Measurements from ENCODE around the gene AKAP3.

The AKAP3 gene

GRCh38 chr12:4648501-4649357 is at the start of gene AKAP3, which contains the start of gene NDUFA9:
AKAP3 (minus strand) TSS chr12:4649051; CDS start chr12:4638196, 10,855 bp downstream.
NDUFA9 (plus strand) TSS chr12:4649114; CDS start chr12:4649127, 13 bp downstream.
- DNase-seq (ENCODE audit: low spot score) = peak; percentile 93

- DNase-seq (ENCODE audit: low spot score) = no peak
Observed at GRCh38 chr12:4690760-4691159, 41.9 kb upstream of the AKAP3 start.

DNA sequence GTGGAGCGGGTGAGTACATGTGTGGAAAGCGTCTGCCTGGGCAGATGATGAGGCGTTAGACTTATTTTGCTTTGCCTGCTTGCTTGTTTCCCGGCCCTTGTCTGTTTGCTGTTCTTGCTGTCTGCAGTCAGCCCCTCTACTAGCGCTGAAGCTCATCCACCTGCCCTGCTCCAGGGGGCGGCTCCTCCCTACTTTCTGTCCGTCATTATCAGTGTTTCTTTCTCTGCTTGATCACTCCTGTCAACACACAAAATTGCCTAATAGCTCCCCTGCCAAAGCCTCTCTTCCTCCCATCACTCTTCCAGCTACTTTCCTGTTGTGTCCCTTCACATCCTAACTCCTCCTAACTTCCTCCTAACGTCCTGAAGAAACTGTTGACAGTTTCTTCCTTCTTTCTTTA is 36.5 kb upstream of the AKAP3 start:
- DNase-seq (ENCODE audit: low spot score) = no peak

- DNase-seq (ENCODE audit: low spot score) = no peak
Observed at GRCh38 chr12:4681732-4682131, 32.9 kb upstream of the AKAP3 start.

GRCh38 chr12:4679711-4680110 is 30.9 kb upstream of the AKAP3 start:
- DNase-seq (ENCODE audit: low spot score) = no peak

GRCh38 chr12:4665236-4665635 is 16.4 kb upstream of the AKAP3 start:
- no peak for DNase-seq (ENCODE audit: low spot score)

DNA sequence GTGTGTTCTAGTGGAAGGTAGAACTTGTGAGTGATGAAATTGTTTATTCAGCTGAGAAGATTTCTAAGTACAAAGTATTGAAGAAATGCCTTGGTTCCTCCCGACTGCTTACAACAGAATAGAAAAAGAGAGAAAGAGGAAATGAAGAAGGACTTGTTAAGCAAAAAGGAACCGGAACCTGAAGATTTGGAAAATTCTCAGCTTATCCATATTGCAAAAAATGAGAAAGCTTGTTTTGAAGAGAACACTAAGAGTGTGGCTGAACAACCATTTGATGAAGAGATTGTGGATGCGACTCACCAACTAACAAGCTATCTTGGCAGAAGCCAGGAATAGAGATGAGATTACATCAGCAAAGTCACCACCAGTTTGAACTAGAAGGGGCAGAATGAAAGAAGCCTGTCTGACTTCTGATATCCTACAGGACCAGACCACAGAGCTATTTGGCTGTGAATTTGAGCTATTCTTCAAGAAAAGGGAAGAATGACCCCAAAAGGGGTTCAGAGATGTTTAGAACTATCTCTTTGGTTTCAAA is 15.2 kb upstream of the AKAP3 start:
- peak; percentile 35 for DNase-seq (ENCODE audit: low spot score)

GRCh38 chr12:4653691-4654090 is 4.8 kb upstream of the AKAP3 start:
- no peak for DNase-seq (ENCODE audit: low spot score)

DNA sequence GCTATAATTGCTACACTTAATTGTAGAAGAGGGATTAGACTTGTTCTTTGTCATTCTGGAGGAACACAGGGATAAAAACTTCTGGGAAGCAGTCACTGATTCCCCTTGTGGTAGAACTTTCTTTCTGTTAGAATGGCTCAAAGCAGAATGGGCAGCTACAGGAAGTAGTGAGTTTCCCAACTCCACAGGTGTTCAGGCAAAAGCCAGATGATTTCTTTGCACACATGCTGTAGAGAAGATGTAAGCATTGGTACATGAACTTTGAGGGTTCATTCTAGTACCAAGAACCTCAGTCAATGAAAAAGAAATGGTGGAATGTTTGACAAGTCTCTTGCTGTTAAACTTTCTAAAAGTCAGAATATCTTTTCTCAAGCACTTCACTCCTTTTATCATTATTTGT is 4.4 kb upstream of the AKAP3 start:
- DNase-seq (ENCODE audit: low spot score) = no peak

DNA sequence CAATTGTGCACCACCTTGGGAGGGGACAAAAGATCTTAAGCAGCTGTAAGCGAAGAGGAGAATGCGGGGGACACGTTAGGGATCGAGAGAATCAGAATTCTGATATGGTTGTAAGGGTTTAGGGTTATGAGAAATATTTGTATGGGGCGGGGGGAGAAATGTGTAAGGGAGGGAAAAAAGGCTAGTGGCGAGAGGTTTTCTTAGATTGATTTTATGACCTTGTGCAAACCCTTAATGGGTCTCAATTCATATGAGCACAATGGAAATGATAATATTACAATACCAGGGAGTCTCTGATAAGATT is 459 bp upstream of the AKAP3 start:
- no peak for DNase-seq (ENCODE audit: low spot score)

DNA sequence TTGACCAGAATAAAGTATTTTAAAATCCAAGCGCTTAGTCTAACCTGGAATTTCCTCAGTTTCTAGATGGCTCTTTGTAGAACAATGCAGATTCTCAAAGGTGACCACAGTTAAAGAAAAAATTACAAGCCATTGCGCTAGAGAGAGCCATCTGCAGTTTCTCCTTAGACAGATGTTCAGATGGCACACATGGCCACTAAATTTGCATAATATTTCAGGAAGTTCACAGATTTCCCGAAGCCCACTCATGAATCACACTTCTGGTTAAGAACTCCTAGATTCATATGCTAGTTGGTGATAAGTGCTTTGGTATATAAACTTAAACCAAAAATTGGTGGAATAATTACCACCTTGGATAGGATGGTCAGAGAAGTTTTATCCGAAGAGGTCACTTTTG is 749 bp downstream of the AKAP3 start:
- no peak for DNase-seq (ENCODE audit: low spot score)

- no peak for DNase-seq (ENCODE audit: low spot score)
Observed at GRCh38 chr12:4645023-4645422, 3.8 kb downstream of the AKAP3 start.

DNA sequence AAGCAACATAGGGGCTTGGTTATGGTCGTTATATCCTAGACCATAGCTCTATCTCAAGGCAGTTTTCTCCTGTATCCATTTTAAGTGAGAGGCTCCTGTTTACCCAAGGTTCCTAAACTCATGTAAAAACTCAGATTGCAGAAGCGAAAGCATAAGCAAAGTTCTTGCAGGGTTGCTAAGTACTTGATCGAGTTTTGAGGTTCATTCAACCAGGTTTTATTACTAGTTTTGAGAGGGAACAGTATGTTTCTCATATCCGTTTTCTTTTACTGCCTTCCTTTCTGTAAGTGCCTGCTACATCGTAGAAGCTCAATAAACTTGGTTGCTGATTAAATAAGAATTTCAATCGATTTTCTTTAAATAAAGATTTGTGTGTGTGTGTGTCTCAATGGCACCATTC is 5.1 kb downstream of the AKAP3 start:
- DNase-seq (ENCODE audit: low spot score) = no peak

DNA sequence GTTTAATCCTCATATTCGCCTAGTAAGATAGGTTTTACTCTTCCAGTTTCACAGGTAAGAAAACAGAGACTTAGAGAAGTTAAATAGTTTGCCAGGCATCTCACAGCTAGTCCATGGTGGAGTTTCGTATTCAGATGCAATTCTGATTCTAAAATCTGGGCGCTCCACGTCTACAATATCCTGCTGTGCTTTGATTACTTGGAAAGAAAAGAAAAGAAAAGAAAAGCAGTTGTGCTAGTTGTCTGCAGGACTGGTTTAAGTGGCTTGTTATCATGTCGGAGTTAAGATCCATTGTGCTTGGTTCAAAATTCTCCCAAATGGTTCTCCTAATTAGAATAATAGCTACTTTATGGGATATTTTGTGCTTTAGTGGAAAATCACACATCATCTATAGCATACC is 18.6 kb downstream of the AKAP3 start:
- DNase-seq (ENCODE audit: low spot score) = no peak

DNA sequence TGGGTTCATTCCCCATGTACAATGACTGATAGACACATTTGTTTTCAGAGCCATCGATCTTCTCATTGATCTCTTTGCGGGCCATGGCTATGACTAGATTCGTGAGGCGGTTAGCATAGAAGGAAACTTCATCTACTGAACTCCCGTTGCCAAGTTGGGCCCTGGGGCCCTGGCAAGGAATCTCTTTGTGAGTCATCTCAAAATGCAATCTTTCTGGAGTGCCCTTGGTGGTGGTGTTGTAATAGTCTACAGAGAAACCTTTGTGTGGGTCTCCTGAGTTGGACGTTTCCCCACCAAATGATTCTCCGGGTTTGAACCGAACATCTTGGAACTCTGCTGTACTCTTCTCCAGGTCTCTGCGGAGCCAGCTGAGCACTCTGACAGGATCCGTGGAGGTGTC is 20.4 kb downstream of the AKAP3 start:
- DNase-seq (ENCODE audit: low spot score) = no peak

GRCh38 chr12:4626543-4626942 is 22.3 kb downstream of the AKAP3 start:
- DNase-seq (ENCODE audit: low spot score) = no peak

- no peak for DNase-seq (ENCODE audit: low spot score)
Observed at GRCh38 chr12:4621511-4621910, 27.3 kb downstream of the AKAP3 start.

DNA sequence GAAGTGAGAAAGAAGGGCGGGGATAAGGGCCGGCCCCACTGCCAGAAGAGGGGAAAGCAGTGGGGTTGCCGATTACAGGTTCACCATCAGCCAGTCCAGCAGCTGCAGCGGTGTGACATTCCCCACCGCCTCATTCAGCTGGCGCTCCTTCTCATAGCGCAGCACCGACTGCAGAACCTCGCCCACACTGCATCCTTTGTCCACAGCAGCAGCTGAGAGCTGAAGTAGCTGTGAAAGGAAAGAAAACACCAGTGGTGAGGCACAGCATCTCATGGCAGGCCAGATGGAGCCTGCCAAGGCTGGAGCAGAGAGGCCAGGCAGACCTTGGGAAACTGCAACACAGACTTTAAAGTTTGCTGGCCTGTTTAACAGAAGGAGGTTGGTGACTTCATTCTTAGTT is 33.2 kb downstream of the AKAP3 start:
- DNase-seq (ENCODE audit: low spot score) = no peak

GRCh38 chr12:4610481-4610880 is 38.4 kb downstream of the AKAP3 start:
- DNase-seq (ENCODE audit: low spot score) = no peak

DNA sequence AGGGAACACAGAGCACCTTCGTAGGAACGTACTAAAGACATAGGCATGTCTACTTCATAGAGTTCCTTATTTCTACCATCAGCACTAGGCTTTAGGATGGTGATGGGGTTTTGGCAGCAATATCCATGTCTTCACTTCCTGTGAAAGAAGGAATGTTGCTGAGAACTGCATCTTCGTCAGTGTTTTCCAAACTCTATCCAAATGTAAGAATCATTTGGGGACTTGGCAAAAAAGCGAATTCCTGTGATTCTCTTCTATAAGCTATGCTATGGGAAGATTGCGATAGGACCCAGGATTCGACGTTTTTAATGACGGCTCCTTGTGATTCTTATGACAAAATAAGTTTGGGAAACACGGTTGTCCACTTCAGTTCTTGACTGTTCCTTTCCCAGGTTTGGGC is 39.8 kb downstream of the AKAP3 start:
- no peak for DNase-seq (ENCODE audit: low spot score)

GRCh38 chr12:4607056-4607455 is 41.8 kb downstream of the AKAP3 start:
- DNase-seq (ENCODE audit: low spot score) = no peak

DNA sequence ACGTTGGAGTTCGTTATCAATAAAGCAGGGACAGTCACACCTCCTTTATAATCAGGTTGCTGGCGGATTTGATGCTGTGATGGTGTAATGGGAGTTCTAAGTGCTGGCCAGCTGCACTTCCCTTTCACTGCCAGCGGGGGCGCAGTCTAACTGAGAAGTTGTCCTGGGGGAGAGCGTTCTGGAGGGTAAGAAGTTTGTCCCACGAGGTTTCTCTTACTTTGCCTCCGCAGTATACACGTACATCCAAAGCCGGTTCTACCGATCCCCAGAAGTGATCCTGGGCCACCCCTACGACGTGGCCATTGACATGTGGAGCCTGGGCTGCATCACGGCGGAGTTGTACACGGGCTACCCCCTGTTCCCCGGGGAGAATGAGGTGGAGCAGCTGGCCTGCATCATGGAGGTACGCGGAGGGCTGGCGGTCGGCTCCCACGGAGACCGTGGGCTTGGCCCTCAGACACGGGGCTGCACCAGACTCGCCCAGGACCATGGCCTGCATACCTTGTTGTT is 44.1 kb downstream of the AKAP3 start:
- DNase-seq (ENCODE audit: low spot score) = peak; percentile 93

- DNase-seq (ENCODE audit: low spot score) = no peak
Observed at GRCh38 chr12:4603946-4604345, 44.9 kb downstream of the AKAP3 start.

- DNase-seq (ENCODE audit: low spot score) = no peak
Observed at GRCh38 chr12:4603421-4603820, 45.4 kb downstream of the AKAP3 start.

Data from LoVo (cell line).